ENCODE data around the gene CLCN2. TPM values are rescaled to one million over a fixed set of nuclear protein-coding genes. Genes with fewer than 3 reads are reported as not detected.
"Not testable (repeated sequence)": the region's sequence is repeated elsewhere in the genome, so short reads cannot be mapped to it uniquely, and the experiment has no call there.

Gene CLCN2
- total RNA-seq, 2 donors from 2014 or later: 6.5 to 13.9 TPM

GRCh38 chr3:184339451-184340135 is 21.8 kb downstream of the CLCN2 start:
- not testable (repeated sequence) for H3K27ac Mint-ChIP-seq; H3K9me3 Mint-ChIP-seq; H3K36me3 Mint-ChIP-seq; ATAC-seq; DNase-seq (ENCODE audit: low spot score in 2 of 2)

GRCh38 chr3:184339001-184339400 is 22.4 kb downstream of the CLCN2 start:
- ATAC-seq (no peak), DNase-seq (ENCODE audit: low spot score in 2 of 2) (no peak)
- Mint-ChIP-seq H3K36me3 (no peaks in the 10 kb centered on the region), H3K27ac (peak overlapping the region in 1 of 2 donors; percentile 36), H3K9me3 (no peaks in the 10 kb centered on the region)

GRCh38 chr3:184338511-184338945 is 22.9 kb downstream of the CLCN2 start:
- DNase-seq (ENCODE audit: low spot score in 2 of 2): no peak
- no peak for ATAC-seq
- Mint-ChIP-seq H3K36me3 (no peaks in the 10 kb centered on the region), H3K27ac (peak overlapping the region in 1 of 2 donors; percentile 36), H3K9me3 (no peaks in the 10 kb centered on the region)

- DNase-seq (ENCODE audit: low spot score in 2 of 2): no peak
- Mint-ChIP-seq H3K27ac (peak overlapping the region in 1 of 2 donors; percentile 60), H3K36me3 (no peaks in the 10 kb centered on the region), H3K9me3 (no peaks in the 10 kb centered on the region)
- no peak for ATAC-seq
Observed at GRCh38 chr3:184337981-184338380, 23.4 kb downstream of the CLCN2 start.

GRCh38 chr3:184337399-184337714 is 24.0 kb downstream of the CLCN2 start, which contains the start of gene FAM131A:
Gene FAM131A, plus strand, starts transcription at chr3:184337600. Its CDS starts 31 bp downstream, at chr3:184337631.
- H3K9me3 Mint-ChIP-seq: no peaks in the 10 kb centered on the region
- DNase-seq (ENCODE audit: low spot score in 2 of 2) (no peak), ATAC-seq (no peak)
- no peaks in the 10 kb centered on the region for H3K36me3 Mint-ChIP-seq
- H3K27ac Mint-ChIP-seq: peak within 1 kb of the TSS; percentile 60 to 87

GRCh38 chr3:184336547-184337398 is 24.6 kb downstream of the CLCN2 start:
- ATAC-seq: peak in 1 of 2 donors; percentile 0

GRCh38 chr3:184335661-184336546 is 25.5 kb downstream of the CLCN2 start:
- no peaks in the 10 kb centered on the region for H3K9me3 Mint-ChIP-seq
- H3K36me3 Mint-ChIP-seq: peaks cover 0 to 4% of the 10 kb centered on the region in 2 donors
- H3K27ac Mint-ChIP-seq: peak overlapping the region; percentile 85 to 92
- ATAC-seq (peak; percentile 51 to 66), DNase-seq (ENCODE audit: low spot score in 2 of 2) (peak; percentile 85 to 89)

More at GRCh38 chr3:184336547-184337398, 24.6 kb downstream of the CLCN2 start:
- no peak for DNase-seq (ENCODE audit: low spot score in 2 of 2)
- Mint-ChIP-seq H3K27ac (peak overlapping the region; percentile 60 to 87), H3K9me3 (no peaks in the 10 kb centered on the region), H3K36me3 (no peaks in the 10 kb centered on the region)

- peaks cover 0 to 5% of the 10 kb centered on the region in 2 donors for H3K36me3 Mint-ChIP-seq
- no peaks in the 10 kb centered on the region for H3K9me3 Mint-ChIP-seq
- ATAC-seq (peak in 1 of 2 donors; percentile 1), DNase-seq (ENCODE audit: low spot score in 2 of 2) (no peak)
- H3K27ac Mint-ChIP-seq: peak overlapping the region; percentile 85 to 92
Observed at GRCh38 chr3:184335291-184335660, 26.1 kb downstream of the CLCN2 start.

GRCh38 chr3:184334470-184335158 is 26.8 kb downstream of the CLCN2 start:
- H3K36me3 Mint-ChIP-seq: peaks cover 3 to 8% of the 10 kb centered on the region in 2 donors
- peak overlapping the region; percentile 85 to 87 for H3K27ac Mint-ChIP-seq
- peak; percentile 46 to 87 for ATAC-seq
- DNase-seq (ENCODE audit: low spot score in 2 of 2): peak in 1 of 2 donors; percentile 42
- H3K9me3 Mint-ChIP-seq: no peaks in the 10 kb centered on the region

GRCh38 chr3:184333700-184334099 is 27.7 kb downstream of the CLCN2 start:
- no peaks in the 10 kb centered on the region for H3K9me3 Mint-ChIP-seq
- ATAC-seq (no peak), DNase-seq (ENCODE audit: low spot score in 2 of 2) (no peak)
- peaks cover 11 to 17% of the 10 kb centered on the region in 2 donors for H3K36me3 Mint-ChIP-seq
- peak overlapping the region; percentile 85 to 95 for H3K27ac Mint-ChIP-seq

GRCh38 chr3:184333190-184333589 is 28.2 kb downstream of the CLCN2 start:
- no peak for ATAC-seq
- no peaks in the 10 kb centered on the region for H3K9me3 Mint-ChIP-seq

GRCh38 chr3:184332370-184333090 is 28.9 kb downstream of the CLCN2 start:
- DNase-seq (ENCODE audit: low spot score in 2 of 2): no peak
- peaks cover 15 to 24% of the 10 kb centered on the region in 2 donors for H3K36me3 Mint-ChIP-seq
- peak overlapping the region; percentile 85 to 95 for H3K27ac Mint-ChIP-seq
- no peak for ATAC-seq
- no peaks in the 10 kb centered on the region for H3K9me3 Mint-ChIP-seq

More at GRCh38 chr3:184333190-184333589, 28.2 kb downstream of the CLCN2 start:
- Mint-ChIP-seq H3K27ac (peak overlapping the region; percentile 85 to 95), H3K36me3 (peaks cover 15 to 22% of the 10 kb centered on the region in 2 donors)
- no peak for DNase-seq (ENCODE audit: low spot score in 2 of 2)

- H3K27ac Mint-ChIP-seq: peak overlapping the region; percentile 50 to 93
- H3K36me3 Mint-ChIP-seq: peaks cover 47 to 58% of the 10 kb centered on the region in 2 donors
- ATAC-seq (no peak), DNase-seq (ENCODE audit: low spot score in 2 of 2) (no peak)
- no peaks in the 10 kb centered on the region for H3K9me3 Mint-ChIP-seq
Observed at GRCh38 chr3:184328516-184328915, 32.9 kb downstream of the CLCN2 start.

GRCh38 chr3:184327171-184327570 is 34.2 kb downstream of the CLCN2 start:
- Mint-ChIP-seq H3K27ac (peak overlapping the region; percentile 18 to 94), H3K36me3 (peaks cover 48 to 72% of the 10 kb centered on the region in 2 donors), H3K9me3 (no peaks in the 10 kb centered on the region)
- ATAC-seq (no peak), DNase-seq (ENCODE audit: low spot score in 2 of 2) (no peak)

GRCh38 chr3:184325715-184326369 is 35.6 kb downstream of the CLCN2 start:
- Mint-ChIP-seq H3K27ac (peak overlapping the region in 1 of 2 donors; percentile 96), H3K36me3 (peaks cover 58 to 77% of the 10 kb centered on the region in 2 donors), H3K9me3 (no peaks in the 10 kb centered on the region)
- DNase-seq (ENCODE audit: low spot score in 2 of 2): no peak
- ATAC-seq: peak; percentile 78 to 86
